HUES6 (cell line): ENCODE results near the gene PPCDC.
"Not testable (repeated sequence)": the region's sequence is repeated elsewhere in the genome, so short reads cannot be mapped to it uniquely, and the experiment has no call there.

Experiments used
- H3K27ac ChIP-seq: 2 replicates; pipeline ENCODE4 v1.7.0; 2013; ENCODE audit warnings: low read depth, mild to moderate bottlenecking, low read length, inconsistent platforms
- H3K27me3 ChIP-seq: 2 replicates; pipeline ENCODE4 v1.6.1; 2013; ENCODE audit warnings: low read length; ENCODE audit not compliant: control insufficient read depth, insufficient read depth
- H3K36me3 ChIP-seq: 2 replicates; pipeline ENCODE4 v1.6.1; 2013; ENCODE audit warnings: low read length; ENCODE audit not compliant: control insufficient read depth, insufficient read depth
- H3K4me1 ChIP-seq: 2 replicates; pipeline ENCODE4 v1.6.1; 2013; ENCODE audit warnings: low read length; ENCODE audit not compliant: control insufficient read depth, insufficient read depth
- H3K4me3 ChIP-seq: 2 replicates; pipeline ENCODE4 v1.5.1; 2013; ENCODE audit warnings: low read depth, low read length
- H3K9ac ChIP-seq: one replicate; pipeline ENCODE4 v1.6.1; 2013; ENCODE audit warnings: mild to moderate bottlenecking, low read length
- H3K9me3 ChIP-seq: 2 replicates; pipeline ENCODE4 v1.6.1; 2013; ENCODE audit warnings: low read depth, low read length; ENCODE audit not compliant: control insufficient read depth, insufficient read depth

Gene PPCDC

GRCh38 chr15:75067123-75067830, 43.9 kb downstream of the PPCDC start:
- Histone ChIP-seq H3K27ac (no peak overlapping the region), H3K4me1 (peaks cover 14% of the 10 kb centered on the region; the same call in 1 of the 2 replicates), H3K9me3 (0 out of 2 replicates have a peak, but pooled peaks cover 2% of the 10 kb centered on the region), H3K36me3 (no peaks in the 10 kb centered on the region), H3K4me3 (no peak overlapping the region), H3K9ac (no peak overlapping the region), H3K27me3 (no peaks in the 10 kb centered on the region)

DNA sequence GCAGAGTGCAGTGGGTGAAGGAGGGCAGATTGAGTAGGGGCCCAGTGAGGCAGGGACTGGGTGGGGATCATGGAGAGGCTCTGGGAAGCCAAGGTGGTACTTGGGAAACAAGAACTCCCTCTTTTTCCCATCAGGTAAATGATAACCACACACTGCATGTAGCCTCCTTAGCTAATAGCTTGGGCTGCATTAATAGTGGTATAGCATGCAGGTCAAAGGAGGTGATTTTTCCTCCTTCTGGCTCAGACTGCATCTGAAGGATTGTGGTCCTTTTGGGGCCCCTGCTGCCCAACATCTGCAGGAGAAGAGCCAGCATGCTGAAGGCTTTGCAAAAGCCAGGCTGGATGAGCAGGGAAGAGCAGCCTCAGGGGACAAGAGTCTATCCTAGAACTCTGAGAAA, 45.4 kb downstream of the PPCDC start:
- H3K27ac ChIP-seq = no peak overlapping the region
- H3K9ac ChIP-seq = no peak overlapping the region
- peaks cover 14% of the 10 kb centered on the region; the same call in 1 of the 2 replicates for H3K4me1 ChIP-seq
- 0 out of 2 replicates have a peak, but pooled peaks cover 2% of the 10 kb centered on the region for H3K9me3 ChIP-seq
- no peaks in the 10 kb centered on the region for H3K36me3 ChIP-seq
- H3K27me3 ChIP-seq = no peaks in the 10 kb centered on the region
- no peak overlapping the region for H3K4me3 ChIP-seq

- H3K36me3 ChIP-seq = no peaks in the 10 kb centered on the region
- H3K27ac ChIP-seq = no peak overlapping the region
- no peak overlapping the region for H3K4me3 ChIP-seq
- H3K4me1 ChIP-seq = peaks cover 14% of the 10 kb centered on the region; the same call in 1 of the 2 replicates
- H3K9ac ChIP-seq = no peak overlapping the region
- 0 out of 2 replicates have a peak, but pooled peaks cover 4% of the 10 kb centered on the region for H3K9me3 ChIP-seq
- H3K27me3 ChIP-seq = no peaks in the 10 kb centered on the region
Observed at GRCh38 chr15:75069301-75069925, 46.0 kb downstream of the PPCDC start.

DNA sequence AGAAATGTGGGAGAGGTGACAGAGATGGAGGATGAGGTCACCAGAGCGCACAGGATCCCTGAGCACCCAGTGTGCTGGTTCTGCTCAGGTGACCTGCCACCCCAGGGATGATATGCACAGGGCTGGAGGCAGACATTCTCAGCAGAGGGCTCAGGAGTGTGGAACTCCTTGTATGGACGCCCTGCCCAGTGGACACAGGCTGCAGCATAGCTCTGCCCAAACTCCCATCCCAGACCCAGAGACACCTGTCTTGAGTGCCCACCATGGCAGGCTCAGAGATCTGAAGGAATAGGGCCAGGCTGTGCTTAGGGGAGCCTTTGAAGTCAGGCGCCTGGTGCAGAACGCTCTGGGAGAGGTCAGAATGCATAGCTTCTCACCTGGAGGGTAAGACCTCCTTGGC, 47.3 kb downstream of the PPCDC start:
- H3K36me3 ChIP-seq = no peaks in the 10 kb centered on the region
- H3K9ac ChIP-seq = no peak overlapping the region
- no peak overlapping the region for H3K27ac ChIP-seq
- peaks cover 8% of the 10 kb centered on the region; the same call in 1 of the 2 replicates for H3K9me3 ChIP-seq
- peaks cover 4% of the 10 kb centered on the region; the same call in 1 of the 2 replicates for H3K4me1 ChIP-seq
- no peaks in the 10 kb centered on the region for H3K27me3 ChIP-seq
- H3K4me3 ChIP-seq = no peak overlapping the region

- Histone ChIP-seq H3K9ac (no peak overlapping the region), H3K9me3 (peaks cover 16% of the 10 kb centered on the region), H3K4me1 (no peaks in the 10 kb centered on the region; the same call in 1 of the 2 replicates), H3K27ac (no peak overlapping the region), H3K4me3 (no peak overlapping the region), H3K36me3 (no peaks in the 10 kb centered on the region), H3K27me3 (no peaks in the 10 kb centered on the region)
Observed at GRCh38 chr15:75073197-75073596, 49.8 kb downstream of the PPCDC start.

- H3K36me3 ChIP-seq = no peaks in the 10 kb centered on the region
- no peak overlapping the region for H3K27ac ChIP-seq
- H3K4me3 ChIP-seq = no peak overlapping the region
- H3K9me3 ChIP-seq = peaks cover 16% of the 10 kb centered on the region
- H3K4me1 ChIP-seq = no peaks in the 10 kb centered on the region
- no peaks in the 10 kb centered on the region for H3K27me3 ChIP-seq
- no peak overlapping the region for H3K9ac ChIP-seq
Observed at GRCh38 chr15:75076277-75076676, 52.9 kb downstream of the PPCDC start.

DNA sequence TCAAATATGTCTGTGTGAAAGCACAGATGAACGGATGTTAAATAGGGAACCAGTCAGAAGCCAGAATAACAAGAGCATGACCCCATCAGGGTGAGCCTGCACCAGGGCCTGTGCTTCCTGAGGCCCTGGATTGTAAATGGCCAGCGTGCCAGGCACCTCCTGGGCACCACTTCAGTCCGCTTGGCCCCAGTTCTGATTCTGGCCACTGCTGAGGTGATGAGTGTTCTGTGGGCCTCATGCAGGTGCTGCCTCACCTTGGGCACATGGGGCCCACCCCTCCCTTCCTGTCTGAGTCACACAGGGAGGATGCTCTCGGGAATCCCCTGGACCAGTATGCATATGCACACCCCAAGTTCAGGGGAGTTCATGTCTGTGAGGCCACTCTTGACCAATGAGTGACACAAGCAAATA, 54.2 kb downstream of the PPCDC start:
- H3K4me3 ChIP-seq, H3K36me3 ChIP-seq, H3K27me3 ChIP-seq, H3K27ac ChIP-seq, H3K9ac ChIP-seq, H3K4me1 ChIP-seq: not testable (repeated sequence)
- peaks cover 16% of the 10 kb centered on the region for H3K9me3 ChIP-seq

DNA sequence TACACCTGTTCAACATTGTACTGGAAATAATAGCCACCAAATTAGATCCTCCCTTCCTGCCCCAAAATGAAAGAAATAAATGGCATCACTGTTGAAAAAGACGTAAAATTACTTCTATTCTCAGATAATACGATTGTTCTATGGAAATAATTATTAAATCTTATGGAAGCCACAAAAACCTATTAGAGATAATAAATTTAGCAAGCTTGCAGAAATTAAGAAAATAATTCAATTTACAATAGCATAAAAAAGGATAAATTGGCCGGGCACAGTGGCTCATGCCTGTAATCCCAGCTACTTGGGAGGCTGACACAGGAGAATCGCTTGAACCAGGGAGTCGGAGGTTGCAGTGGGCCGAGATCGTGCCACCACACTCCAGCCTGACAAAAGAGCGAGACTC, 57.8 kb downstream of the PPCDC start:
- H3K36me3 ChIP-seq = no peaks in the 10 kb centered on the region
- H3K9ac ChIP-seq = no peak overlapping the region

GRCh38 chr15:75082689-75083088, 59.3 kb downstream of the PPCDC start:
- Histone ChIP-seq H3K27ac (no peak overlapping the region), H3K9me3 (no peaks in the 10 kb centered on the region), H3K9ac (no peak overlapping the region), H3K27me3 (no peaks in the 10 kb centered on the region), H3K4me3 (no peak overlapping the region), H3K4me1 (no peaks in the 10 kb centered on the region), H3K36me3 (no peaks in the 10 kb centered on the region)

More for the DNA sequence above, 57.8 kb downstream of the PPCDC start:
- H3K4me1 ChIP-seq = no peaks in the 10 kb centered on the region
- no peaks in the 10 kb centered on the region for H3K27me3 ChIP-seq
- H3K27ac ChIP-seq = no peak overlapping the region
- H3K4me3 ChIP-seq = no peak overlapping the region
- peaks cover 7% of the 10 kb centered on the region; the same call in 1 of the 2 replicates for H3K9me3 ChIP-seq

GRCh38 chr15:75085708-75086107, 62.3 kb downstream of the PPCDC start:
- H3K27ac ChIP-seq, H3K9me3 ChIP-seq, H3K36me3 ChIP-seq, H3K27me3 ChIP-seq, H3K4me1 ChIP-seq, H3K4me3 ChIP-seq, H3K9ac ChIP-seq: not testable (repeated sequence)
